ENCODE results near the gene PLEKHA6. TPM values are rescaled to one million over a fixed set of nuclear protein-coding genes. Genes with fewer than 3 reads are reported as not detected.

The PLEKHA6 gene
- total and polyA plus RNA-seq, 2 of the 4 experiments (the other 2 are of a cell fraction), result 8.2 to 19.9 TPM

DNA sequence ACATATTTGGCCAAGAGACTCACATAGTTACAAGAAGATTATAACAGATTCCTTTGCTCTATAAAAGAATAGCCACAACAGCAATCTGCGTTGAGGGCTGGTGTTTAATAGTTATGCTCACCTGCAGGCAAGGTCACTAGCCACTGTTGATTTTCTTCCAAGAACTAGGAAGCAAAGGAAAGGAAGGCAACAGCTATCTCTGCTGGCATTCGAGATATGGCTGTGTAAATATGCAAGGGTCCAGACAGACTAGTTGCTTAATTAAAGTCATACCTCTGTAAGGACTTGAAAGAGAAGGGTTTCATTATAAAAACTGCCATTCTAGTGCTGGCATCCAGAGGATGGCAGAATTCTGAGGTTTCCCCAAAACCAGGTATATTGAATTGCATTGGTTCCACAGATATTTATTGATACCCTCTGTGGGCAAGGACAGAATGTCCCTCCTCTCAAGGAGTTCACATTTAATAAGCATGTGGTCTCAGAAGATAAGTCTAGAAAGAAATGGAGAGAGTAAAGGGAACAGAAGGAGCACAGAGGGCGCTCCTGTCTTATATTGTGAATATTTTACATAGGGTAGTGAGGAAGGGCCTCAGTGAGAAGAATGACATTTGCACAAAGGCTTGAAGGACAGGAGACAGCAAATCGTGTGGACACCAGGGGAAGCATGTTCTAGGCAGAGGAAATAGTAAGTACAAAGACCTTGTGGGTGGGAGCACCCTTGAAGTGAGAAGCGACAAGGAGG is 23.6 kb upstream of the PLEKHA6 start:
- in situ Hi-C loops (cut with MboI; ENCODE audit: low sequenced_read_pairs) (no loop called here), dilution Hi-C loops (cut with HindIII; ENCODE audit: low sequenced_read_pairs, unreplicated experiment) (loop anchor here (25.0 kb wide), 2 partner anchors 221 to 521 kb away; partner anchors contain the start of genes ETNK2, REN and SNRPE), intact Hi-C loops (cut with micrococcal nuclease) (no loop called here)
- Histone ChIP-seq H2BK5ac (ENCODE audit: low read depth, low read length, poor library complexity, severe bottlenecking) (no peak overlapping the region), H4K8ac (ENCODE audit: low read depth in 2 of 2, low read length in 2 of 2) (no peak overlapping the region), H3K4me2 (ENCODE audit: low read depth, low read length) (no peak overlapping the region), H3K9me1 (ENCODE audit: insufficient read depth, low read length) (no peaks in the 10 kb centered on the region), H4K5ac (ENCODE audit: low read depth, low read length) (no peak overlapping the region), H3K4ac (ENCODE audit: low read depth, low read length) (no peak overlapping the region), H3K9me3 (ENCODE audit: control insufficient read depth, insufficient read depth, low read length) (no peaks in the 10 kb centered on the region), H3K56ac (ENCODE audit: extremely low read depth, insufficient read depth, low read length) (no peak overlapping the region), H2BK120ac (ENCODE audit: low read depth, low read length) (no peak overlapping the region), H3K14ac (replicated peaks; ENCODE audit: low read depth, low read length) (no peak overlapping the region), H3K23ac (ENCODE audit: low read depth, low read length) (no peak overlapping the region), H3K36me3 (ENCODE audit: control insufficient read depth, insufficient read depth, low read length) (no peaks in the 10 kb centered on the region), H3K27ac (ENCODE audit: insufficient read depth, low read length) (no peak overlapping the region), H2AK5ac (ENCODE audit: low read depth, low read length) (no peak overlapping the region), H3K9ac (ENCODE audit: low read depth, low read length) (no peak overlapping the region), H2AFZ (replicated peaks; ENCODE audit: low read length, poor library complexity) (no peak overlapping the region), H2BK15ac (ENCODE audit: low read depth, low read length) (no peak overlapping the region), H2BK20ac (ENCODE audit: low read depth, low read length) (no peak overlapping the region), H4K20me1 (ENCODE audit: insufficient read depth, low read length) (no peaks in the 10 kb centered on the region), H4K91ac (ENCODE audit: insufficient read depth, low read depth, low read length) (no peak overlapping the region), H3K4me3 (ENCODE audit: insufficient read depth, low read depth, low read length) (no peak overlapping the region), H3K27me3 (ENCODE audit: control insufficient read depth, insufficient read depth, low read length) (peaks cover 52% of the 10 kb centered on the region), H2AK9ac (replicated peaks; ENCODE audit: low read depth, low read length, poor library complexity) (no peak overlapping the region), H3K4me1 (ENCODE audit: control insufficient read depth, insufficient read depth, low read length) (no peaks in the 10 kb centered on the region), H3K79me1 (ENCODE audit: low read depth in 1 of 2, low read length in 2 of 2) (no peaks in the 10 kb centered on the region), H3K18ac (ENCODE audit: low read depth, low read length) (no peak overlapping the region)
- TF ChIP-seq, protein P1, sequence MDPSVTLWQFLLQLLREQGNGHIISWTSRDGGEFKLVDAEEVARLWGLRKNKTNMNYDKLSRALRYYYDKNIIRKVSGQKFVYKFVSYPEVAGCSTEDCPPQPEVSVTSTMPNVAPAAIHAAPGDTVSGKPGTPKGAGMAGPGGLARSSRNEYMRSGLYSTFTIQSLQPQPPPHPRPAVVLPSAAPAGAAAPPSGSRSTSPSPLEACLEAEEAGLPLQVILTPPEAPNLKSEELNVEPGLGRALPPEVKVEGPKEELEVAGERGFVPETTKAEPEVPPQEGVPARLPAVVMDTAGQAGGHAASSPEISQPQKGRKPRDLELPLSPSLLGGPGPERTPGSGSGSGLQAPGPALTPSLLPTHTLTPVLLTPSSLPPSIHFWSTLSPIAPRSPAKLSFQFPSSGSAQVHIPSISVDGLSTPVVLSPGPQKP (IDR thresholded peaks at IDR 0.05; ENCODE audit: borderline replicate concordance, low read depth, low read length), result no peak
- TF ChIP-seq USF2 (IDR thresholded peaks at IDR 0.05; ENCODE audit: low read depth, low read length), result no peak
- BruUV-seq (replicated peaks), result no TSS peak
- 70% methylated on average over 2 of the region's 5 CpGs; no CpG with 5 or more reads in 1 of the 2 experiments for WGBS, 2 experiments (ENCODE audit: extremely low coverage in 2 of 2, insufficient read length in 1 of 2)
- no peak for DNase-seq
- ChIA-PET POLR2A (ENCODE audit: unreplicated experiment) (no interaction called here), CTCF (interaction anchor here (1.1 kb wide), 1 partner anchor 15 kb away, joined by 4 read pairs; no protein-coding TSS in a partner anchor)
- ATAC-seq (ENCODE audit: low read depth), result no peak

Data from IMR-90 (cell line).